GM23248 (cell line): ENCODE results near the gene SMARCD2. TPM values are rescaled to one million over a fixed set of nuclear protein-coding genes. Genes with fewer than 3 reads are reported as not detected.

Experiments used
- DNase-seq: peaks from one replicate; pipeline ENCODE4 v3.0.0-alpha.2; 2015
- H2AFZ ChIP-seq: fragments of 200-600 bp; sonication (generic); 2 replicates; pipeline ENCODE4 v1.6.1; 2016; ENCODE audit warnings: antibody characterized with exemption
- H3F3A ChIP-seq: fragments of 200-600 bp; sonication (generic); 2 replicates; pipeline ENCODE4 v1.6.1; 2016; ENCODE audit warnings: mild to moderate bottlenecking, antibody characterized with exemption, mixed run types; ENCODE audit not compliant: insufficient read depth
- H3K27ac ChIP-seq: fragments of 200-600 bp; sonication (generic); 2 replicates; pipeline ENCODE4 v1.5.1; 2016; ENCODE audit warnings: mild to moderate bottlenecking
- H3K27me3 ChIP-seq: fragments of 200-600 bp; sonication (generic); replicated peaks from 2 replicates; pipeline ENCODE4 v1.6.1; 2016; ENCODE audit warnings: mild to moderate bottlenecking; ENCODE audit not compliant: insufficient read depth
- H3K36me3 ChIP-seq: fragments of 200-600 bp; sonication (generic); 2 replicates; pipeline ENCODE4 v1.6.1; 2016; ENCODE audit warnings: low read depth, mild to moderate bottlenecking
- H3K4me1 ChIP-seq: fragments of 200-600 bp; sonication (generic); 2 replicates; pipeline ENCODE4 v1.6.1; 2016; ENCODE audit warnings: mild to moderate bottlenecking; ENCODE audit not compliant: insufficient read depth
- H3K4me2 ChIP-seq: fragments of 200-600 bp; sonication (generic); one replicate; pipeline ENCODE4 v1.6.1; 2016; ENCODE audit warnings: mild to moderate bottlenecking; ENCODE audit not compliant: unreplicated experiment
- H3K4me3 ChIP-seq: fragments of 200-600 bp; sonication (generic); 2 replicates; pipeline ENCODE4 v1.5.1; 2016; ENCODE audit warnings: mild to moderate bottlenecking
- H3K79me2 ChIP-seq: fragments of 200-600 bp; sonication (generic); 2 replicates; pipeline ENCODE4 v1.6.1; 2016; ENCODE audit warnings: mild to moderate bottlenecking; ENCODE audit not compliant: insufficient read depth
- H3K9ac ChIP-seq: fragments of 200-600 bp; sonication (generic); 2 replicates; pipeline ENCODE4 v1.6.1; 2016; ENCODE audit warnings: mild to moderate bottlenecking
- H3K9me2 ChIP-seq: fragments of 200-600 bp; sonication (generic); 2 replicates; pipeline ENCODE4 v1.6.1; 2016; ENCODE audit warnings: mixed run types, mild to moderate bottlenecking, moderate library complexity; ENCODE audit not compliant: insufficient read depth
- H3K9me3 ChIP-seq: fragments of 200-600 bp; sonication (generic); one replicate; pipeline ENCODE4 v1.6.1; 2017; ENCODE audit warnings: low read depth
- H4K20me1 ChIP-seq: fragments of 200-600 bp; sonication (generic); 2 replicates; pipeline ENCODE4 v1.6.0; 2016; ENCODE audit not compliant: insufficient read depth
- EZH2 ChIP-seq: fragments of 200-600 bp; sonication (generic); IDR thresholded peaks from 2 replicates; pipeline ENCODE4 v1.6.1; 2018; ENCODE audit warnings: antibody characterized with exemption, mild to moderate bottlenecking; ENCODE audit not compliant: insufficient read depth, poor library complexity, severe bottlenecking
- EZH2phosphoT487 ChIP-seq: fragments of 200-600 bp; sonication (generic); IDR thresholded peaks from 2 replicates; pipeline ENCODE4 v1.6.1; 2018; ENCODE audit warnings: antibody characterized with exemption, moderate library complexity, mild to moderate bottlenecking, low read depth; ENCODE audit not compliant: insufficient read depth
- WGBS, 2 experiments: methylation state at CpG; one replicate each; pipeline ENCODE4 v1.1.6; 2015 to 2017; ENCODE audit warnings: low lambda C conversion rate in 2 of 2, low coverage in 1 of 2; ENCODE audit errors: missing lambda C conversion rate in 2 of 2; 5-methylcytosine and 5-hydroxymethylcytosine counted together
- in situ Hi-C: fragments of 300-500 bp; cut with MboI; formaldehyde crosslinking; loops from 2 replicates; pipeline ENCODE4 v1.15.0; 2020
- polyA plus RNA-seq: library from polyadenylated mRNA; unstranded; fragments of >200 nt; fragmentation: Nextera tagmentation; extraction: Ambion mirVana; gene quantifications from 2 replicates; pipeline ENCODE4 v1.2.1, GENCODE V29; 2016
- total RNA-seq: library from RNA; depleted of rRNA; stranded (reverse); fragments of >200 nt; shearing (Covaris generic); gene quantifications from 2 replicates; pipeline ENCODE4 v1.2.3, GENCODE V29; 2014

The SMARCD2 gene
- total and polyA plus RNA-seq, 2 experiments from 2014 or later: 29.3 to 88.5 TPM

- Histone ChIP-seq H3K27ac (peak overlapping the region; percentile 63), H2AFZ (no peak overlapping the region), H3K4me3 (no peak overlapping the region), H3K79me2 (peaks cover 58% of the 10 kb centered on the region), H3K9me2 (no peaks in the 10 kb centered on the region), H3K9ac (no peak overlapping the region), H3K4me1 (peaks cover 15% of the 10 kb centered on the region), H3K4me2 (no peak overlapping the region), H3K36me3 (peaks cover 27% of the 10 kb centered on the region), H4K20me1 (no peaks in the 10 kb centered on the region), H3F3A (peaks cover 47% of the 10 kb centered on the region), H3K27me3 (no peaks in the 10 kb centered on the region), H3K9me3 (no peaks in the 10 kb centered on the region)
- 28 to 34% methylated on average over 13 of the region's 13 CpGs for WGBS, 2 experiments
- in situ Hi-C loops: no loop called here
- peak; percentile 95 for DNase-seq
- TF ChIP-seq EZH2 (no peak), EZH2phosphoT487 (no peak)
These were observed 7.9 kb downstream of the SMARCD2 start for GRCh38 chr17:63834431-63835166.

GRCh38 chr17:63833741-63834373, 8.6 kb downstream of the SMARCD2 start:
- no peak overlapping the region for H3K27ac ChIP-seq
- H4K20me1 ChIP-seq: no peaks in the 10 kb centered on the region
- H3K36me3 ChIP-seq: peaks cover 34% of the 10 kb centered on the region

GRCh38 chr17:63833026-63833740, 9.3 kb downstream of the SMARCD2 start:
- Histone ChIP-seq H3K9me2 (no peaks in the 10 kb centered on the region), H3K4me2 (no peak overlapping the region), H2AFZ (no peak overlapping the region), H3K4me3 (no peak overlapping the region), H3K4me1 (peaks cover 10% of the 10 kb centered on the region), H3K9me3 (no peaks in the 10 kb centered on the region), H3K27ac (no peak overlapping the region), H3K27me3 (no peaks in the 10 kb centered on the region), H4K20me1 (no peaks in the 10 kb centered on the region), H3F3A (peaks cover 40% of the 10 kb centered on the region), H3K9ac (no peak overlapping the region), H3K36me3 (peaks cover 38% of the 10 kb centered on the region), H3K79me2 (peaks cover 58% of the 10 kb centered on the region)
- no peak for DNase-seq
- in situ Hi-C loops: no loop called here
- WGBS, 2 experiments: 77 to 79% methylated on average over 14 of the region's 14 CpGs
- TF ChIP-seq EZH2phosphoT487 (no peak), EZH2 (no peak)

More at GRCh38 chr17:63833741-63834373, 8.6 kb downstream of the SMARCD2 start:
- H3K9me3 ChIP-seq: no peaks in the 10 kb centered on the region
- no peak for DNase-seq
- H3K27me3 ChIP-seq: no peaks in the 10 kb centered on the region
- H3K4me1 ChIP-seq: peaks cover 10% of the 10 kb centered on the region
- H3K9ac ChIP-seq: no peak overlapping the region
- H3K9me2 ChIP-seq: no peaks in the 10 kb centered on the region
- H2AFZ ChIP-seq: no peak overlapping the region
- H3K4me3 ChIP-seq: no peak overlapping the region
- peaks cover 43% of the 10 kb centered on the region for H3F3A ChIP-seq
- peaks cover 58% of the 10 kb centered on the region for H3K79me2 ChIP-seq
- TF ChIP-seq EZH2phosphoT487: no peak
- no peak for TF ChIP-seq EZH2
- in situ Hi-C loops: no loop called here
- WGBS, 2 experiments: 87 to 89% methylated on average over 15 of the region's 15 CpGs
- H3K4me2 ChIP-seq: no peak overlapping the region

GRCh38 chr17:63832455-63832854, 10.0 kb downstream of the SMARCD2 start:
- H2AFZ ChIP-seq: no peak overlapping the region
- no peak for TF ChIP-seq EZH2
- no peak for TF ChIP-seq EZH2phosphoT487
- peaks cover 8% of the 10 kb centered on the region for H3K4me1 ChIP-seq
- H3F3A ChIP-seq: peaks cover 40% of the 10 kb centered on the region
- no peaks in the 10 kb centered on the region for H3K27me3 ChIP-seq
- H3K27ac ChIP-seq: no peak overlapping the region
- DNase-seq: no peak
- no peaks in the 10 kb centered on the region for H3K9me2 ChIP-seq
- no peaks in the 10 kb centered on the region for H3K9me3 ChIP-seq
- H3K36me3 ChIP-seq: peaks cover 38% of the 10 kb centered on the region
- in situ Hi-C loops: no loop called here
- no peak overlapping the region for H3K9ac ChIP-seq
- H3K79me2 ChIP-seq: peaks cover 57% of the 10 kb centered on the region
- H3K4me2 ChIP-seq: no peak overlapping the region
- H3K4me3 ChIP-seq: no peak overlapping the region
- 73 to 92% methylated on average over 2 of the region's 2 CpGs for WGBS, 2 experiments
- no peaks in the 10 kb centered on the region for H4K20me1 ChIP-seq
